ENCODE data around the gene H2AZ2.
"Not testable (repeated sequence)": the region's sequence is repeated elsewhere in the genome, so short reads cannot be mapped to it uniquely, and the experiment has no call there.

The H2AZ2 gene

DNA sequence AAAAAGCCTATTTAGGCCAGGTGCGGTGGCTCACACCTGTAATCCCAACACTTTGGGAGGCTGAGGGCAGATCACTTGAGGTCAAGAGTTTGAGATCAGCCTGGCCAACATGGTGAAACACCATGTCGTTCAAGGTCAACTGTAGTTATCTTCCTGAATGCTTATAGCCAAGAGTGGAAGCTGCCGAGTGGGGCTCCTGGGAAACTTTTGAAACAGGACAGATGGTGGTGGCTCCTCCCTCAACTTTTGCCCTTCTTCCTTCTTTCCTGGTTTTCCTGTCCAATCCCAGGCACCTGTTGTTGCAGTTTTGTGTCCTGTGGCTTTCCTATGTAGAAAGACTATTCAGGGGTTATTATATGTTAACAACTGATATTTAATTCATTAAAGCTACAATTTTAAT is 60.1 kb downstream of the H2AZ2 start:
- DNase-seq (ENCODE audit: low read depth in 1 of 2, low spot score in 1 of 2) = no peak

DNA sequence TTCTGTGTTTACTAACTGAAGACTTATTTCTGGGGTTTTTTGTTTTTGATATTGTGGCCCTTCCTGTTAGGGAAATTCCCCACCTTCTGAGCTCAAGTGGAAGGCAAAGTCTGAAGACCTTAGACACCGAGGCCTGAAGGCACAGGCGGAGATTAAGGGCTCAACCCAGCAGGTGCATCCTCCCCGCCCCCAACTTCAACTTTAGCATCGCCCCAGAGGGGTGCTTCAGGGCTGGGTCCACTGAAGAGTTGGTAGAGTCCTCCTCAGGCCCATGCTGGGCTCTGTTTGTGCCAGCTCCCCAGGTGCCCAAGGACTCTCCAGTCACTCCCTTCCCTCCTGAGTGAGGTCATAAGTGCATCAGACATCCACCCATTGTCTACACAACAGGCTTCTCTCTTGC is 60.8 kb downstream of the H2AZ2 start:
- no peak for DNase-seq (ENCODE audit: low read depth in 1 of 2, low spot score in 1 of 2)

DNA sequence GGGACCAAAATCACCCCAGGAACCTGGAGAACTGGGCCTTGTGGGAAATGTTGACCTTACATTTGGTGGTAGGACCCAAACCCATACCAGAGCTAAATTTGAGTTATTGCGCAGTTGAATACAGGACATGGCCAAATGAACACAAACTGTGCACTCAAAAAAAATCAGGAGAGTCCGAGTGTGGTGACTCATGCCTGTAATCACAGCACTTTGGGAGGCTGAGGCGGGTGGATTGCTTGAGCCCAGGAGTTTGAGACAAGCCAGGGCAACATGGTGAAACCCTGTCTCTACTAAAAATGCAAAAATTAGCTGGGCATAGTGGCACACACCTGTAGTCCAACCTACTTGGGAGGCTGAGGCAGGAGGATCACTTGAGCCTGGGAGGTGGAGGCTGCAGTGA is 62.7 kb downstream of the H2AZ2 start:
- DNase-seq (ENCODE audit: low read depth in 1 of 2, low spot score in 1 of 2) = not testable (repeated sequence)

DNA sequence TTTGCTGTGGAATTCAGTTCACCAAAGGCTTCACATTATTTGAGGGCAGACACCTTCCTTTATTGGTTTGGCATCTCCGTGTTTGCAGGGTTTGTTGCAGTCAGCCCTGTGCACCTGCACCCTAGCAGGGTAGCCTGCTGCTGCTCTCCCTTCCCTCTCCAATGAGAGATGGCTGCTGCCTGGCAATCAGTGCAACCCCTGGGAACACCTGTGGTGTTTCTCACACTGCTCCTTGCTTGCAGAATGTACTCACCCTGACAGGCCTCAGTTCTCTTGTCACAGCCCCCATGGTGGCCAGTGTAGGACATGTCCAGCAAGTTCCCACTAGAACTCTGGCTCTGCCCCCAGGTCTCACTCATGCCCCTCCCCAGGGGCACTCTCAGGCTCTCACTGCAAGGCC is 63.5 kb downstream of the H2AZ2 start:
- no peak for DNase-seq (ENCODE audit: low read depth in 1 of 2, low spot score in 1 of 2)

DNA sequence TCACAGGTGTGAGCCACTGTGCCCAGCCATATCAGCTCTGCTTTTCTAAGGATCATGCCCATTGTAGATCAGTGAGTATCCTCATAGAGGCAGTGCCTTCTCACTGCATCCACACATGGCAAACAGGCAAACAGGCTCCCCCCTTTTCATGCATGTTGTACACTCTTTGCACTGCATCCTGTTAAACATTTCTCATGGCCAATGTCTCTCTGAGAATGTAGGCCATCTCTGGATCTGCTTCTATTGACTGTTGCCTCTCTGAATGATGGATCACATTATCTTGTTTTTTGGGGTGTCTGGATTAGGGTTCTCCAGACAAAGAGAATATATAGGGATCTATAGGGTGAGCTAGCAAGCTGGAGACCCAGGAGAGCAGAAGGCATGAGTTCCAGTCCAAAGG is 64.5 kb downstream of the H2AZ2 start:
- no peak for DNase-seq (ENCODE audit: low read depth in 1 of 2, low spot score in 1 of 2)

DNA sequence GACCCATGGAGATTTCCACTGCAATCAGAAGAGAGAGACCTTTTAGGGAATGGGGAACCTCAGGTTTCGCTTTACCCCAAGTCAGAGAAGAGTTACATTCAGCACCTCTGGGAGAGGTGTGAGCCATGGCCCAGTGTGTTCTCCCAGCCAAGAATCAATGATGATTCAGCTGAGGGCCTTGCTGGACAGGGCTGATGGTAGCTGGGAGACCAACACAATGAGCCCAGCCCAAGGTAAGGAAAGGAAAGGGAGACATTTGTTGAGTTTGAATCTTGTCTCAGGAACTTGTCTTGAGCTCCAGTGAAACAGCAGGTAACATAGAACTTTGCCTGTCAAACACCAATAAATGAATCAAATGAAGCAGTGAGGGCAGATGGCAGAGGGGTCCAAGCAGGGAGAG is 65.4 kb downstream of the H2AZ2 start:
- no peak for DNase-seq (ENCODE audit: low read depth in 1 of 2, low spot score in 1 of 2)
